Subcutaneous abdominal adipose tissue (tissue), 5 donors: Measurements from ENCODE around the gene GREB1L.

Source experiments
- H3K27ac ChIP-seq: one replicate; pipeline ENCODE4 v1.7.0; 2013; ENCODE audit warnings: low read depth, mild to moderate bottlenecking, inconsistent platforms, low read length, moderate library complexity
- H3K27me3 ChIP-seq, 5 donors: one replicate each; pipeline ENCODE4 v1.7.0; 2013; ENCODE audit warnings: low read length in 5 of 5, inconsistent platforms in 1 of 5; ENCODE audit not compliant: control insufficient read depth in 5 of 5, insufficient read depth in 4 of 5
- H3K36me3 ChIP-seq, 5 donors: one replicate each; pipeline ENCODE4 v1.7.0; 2013; ENCODE audit warnings: low read length in 5 of 5; ENCODE audit not compliant: control insufficient read depth in 5 of 5, insufficient read depth in 5 of 5
- H3K4me1 ChIP-seq, 5 donors: one replicate each; pipeline ENCODE4 v1.7.0; 2013; ENCODE audit warnings: low read length in 5 of 5, mild to moderate bottlenecking in 3 of 5, moderate library complexity in 1 of 5; ENCODE audit not compliant: control insufficient read depth in 5 of 5, insufficient read depth in 5 of 5
- H3K4me3 ChIP-seq, 5 donors: one replicate each; pipeline ENCODE4 v1.7.0; 2013; ENCODE audit warnings: low read length in 5 of 5, low read depth in 1 of 5
- H3K9ac ChIP-seq, 5 donors: one replicate each; pipeline ENCODE4 v1.7.0; 2013; ENCODE audit warnings: low read length in 5 of 5, mild to moderate bottlenecking in 4 of 5, moderate library complexity in 3 of 5
- H3K9me3 ChIP-seq, 5 donors: one replicate each; pipeline ENCODE4 v1.7.0; 2013; ENCODE audit warnings: low read length in 5 of 5; ENCODE audit not compliant: control insufficient read depth in 5 of 5
- donor health status: healthy.
- donor health status: healthy.
- donor health status: healthy.
- donor health status: healthy.
- donor health status: healthy.

The GREB1L gene

DNA sequence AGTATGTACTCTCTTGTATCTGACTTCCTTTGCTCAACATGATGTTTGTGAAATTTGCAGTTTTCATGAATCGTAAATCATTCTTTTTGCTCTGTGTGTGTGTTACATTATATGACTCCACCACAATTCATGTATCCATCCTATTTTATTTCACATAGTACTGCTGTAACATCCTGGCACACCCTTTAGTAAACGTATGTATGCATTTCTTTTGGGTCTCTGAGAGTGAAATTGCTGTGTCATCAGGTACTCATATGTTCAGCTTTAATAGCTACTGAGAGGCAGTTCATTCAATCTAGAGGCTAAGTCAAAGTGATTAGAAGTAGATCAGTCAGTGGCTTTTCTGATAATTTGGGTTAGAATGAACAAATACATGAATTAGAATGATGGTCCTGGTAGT is 239.7 kb downstream of the GREB1L start:
- Histone ChIP-seq H3K9ac (no peak overlapping the region), H3K27ac (no peak overlapping the region), H3K27me3 (no peaks in the 10 kb centered on the region), H3K36me3 (no peaks in the 10 kb centered on the region), H3K4me3 (no peak overlapping the region), H3K9me3 (no peaks in the 10 kb centered on the region), H3K4me1 (no peaks in the 10 kb centered on the region)

GRCh38 chr18:21483051-21483450 is 241.0 kb downstream of the GREB1L start:
- Histone ChIP-seq H3K27me3 (no peaks in the 10 kb centered on the region), H3K9me3 (no peaks in the 10 kb centered on the region), H3K36me3 (no peaks in the 10 kb centered on the region), H3K4me1 (no peaks in the 10 kb centered on the region), H3K27ac (no peak overlapping the region), H3K4me3 (no peak overlapping the region), H3K9ac (no peak overlapping the region)

- no peaks in the 10 kb centered on the region for H3K27me3 ChIP-seq
- no peaks in the 10 kb centered on the region for H3K9me3 ChIP-seq
- H3K27ac ChIP-seq, result no peak overlapping the region
- no peak overlapping the region for H3K4me3 ChIP-seq
- H3K36me3 ChIP-seq, result peaks cover 0 to 2% (median 0%) of the 10 kb centered on the region in 5 donors
- no peak overlapping the region for H3K9ac ChIP-seq
- H3K4me1 ChIP-seq, result no peaks in the 10 kb centered on the region
Measured at GRCh38 chr18:21484851-21485636, 243.0 kb downstream of the GREB1L start.

DNA sequence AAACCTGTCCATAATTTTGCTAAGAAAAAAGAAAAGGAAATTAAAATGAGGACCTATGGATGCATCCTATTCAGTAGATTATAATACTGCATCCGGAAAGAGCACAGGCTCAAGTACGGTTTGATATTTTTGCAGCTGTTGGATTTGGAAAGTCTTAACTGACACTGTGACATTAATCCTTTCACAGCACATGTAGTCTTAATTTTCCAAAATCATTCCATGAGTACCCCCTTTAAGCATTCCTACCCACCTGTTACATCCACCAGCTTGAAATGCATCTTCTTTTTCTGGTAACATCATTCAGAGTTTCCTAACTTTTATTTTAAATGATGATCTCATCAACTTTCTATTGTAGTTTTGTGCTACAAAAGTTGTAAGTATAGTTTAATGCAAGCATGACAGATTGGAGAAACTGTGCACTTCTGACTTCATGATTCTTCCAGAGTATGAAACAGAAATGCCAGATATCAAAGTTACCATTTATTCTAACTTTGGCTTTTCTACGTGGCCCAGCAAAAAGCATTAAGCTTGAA is 244.9 kb downstream of the GREB1L start:
- Histone ChIP-seq H3K27ac (no peak overlapping the region), H3K36me3 (peaks cover 0 to 2% (median 0%) of the 10 kb centered on the region in 5 donors), H3K27me3 (no peaks in the 10 kb centered on the region), H3K9ac (no peak overlapping the region), H3K9me3 (no peaks in the 10 kb centered on the region), H3K4me3 (no peak overlapping the region), H3K4me1 (no peaks in the 10 kb centered on the region)

GRCh38 chr18:21489119-21489750 is 247.2 kb downstream of the GREB1L start:
- no peak overlapping the region for H3K27ac ChIP-seq

DNA sequence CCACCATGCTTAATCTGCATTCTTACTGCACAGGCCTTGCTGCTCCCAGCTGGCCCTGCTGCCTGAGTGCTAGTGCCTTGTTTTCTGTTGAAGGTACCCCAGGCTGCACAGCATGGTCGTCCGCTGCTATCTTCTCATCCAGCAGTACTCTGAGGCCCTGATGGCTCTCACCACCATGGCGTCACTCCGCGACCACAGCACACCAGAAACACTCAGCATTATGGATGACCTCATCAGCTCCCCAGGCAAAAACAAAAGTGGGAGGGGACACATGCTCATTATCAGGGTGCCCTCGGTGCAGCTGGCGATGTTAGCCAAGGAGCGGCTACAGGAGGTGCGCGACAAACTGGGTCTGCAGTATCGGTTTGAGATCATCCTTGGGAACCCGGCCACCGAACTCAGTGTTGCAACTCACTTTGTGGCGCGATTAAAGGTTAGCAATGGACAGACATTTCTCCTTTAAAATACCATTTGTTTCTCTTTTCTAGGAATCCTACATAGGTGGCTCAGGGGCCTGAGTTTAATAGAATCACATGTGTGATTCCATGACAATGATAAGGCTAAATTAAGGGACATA is 248.0 kb downstream of the GREB1L start:
- Histone ChIP-seq H3K9ac (no peak overlapping the region), H3K27me3 (no peaks in the 10 kb centered on the region), H3K4me3 (no peak overlapping the region), H3K27ac (no peak overlapping the region), H3K9me3 (no peaks in the 10 kb centered on the region), H3K4me1 (no peaks in the 10 kb centered on the region), H3K36me3 (peaks cover 0 to 2% (median 0%) of the 10 kb centered on the region in 5 donors)

More at GRCh38 chr18:21489119-21489750, 247.2 kb downstream of the GREB1L start:
- Histone ChIP-seq H3K4me1 (no peaks in the 10 kb centered on the region), H3K9me3 (no peaks in the 10 kb centered on the region), H3K27me3 (no peaks in the 10 kb centered on the region), H3K36me3 (peaks cover 0 to 2% (median 0%) of the 10 kb centered on the region in 5 donors), H3K4me3 (no peak overlapping the region), H3K9ac (no peak overlapping the region)

- H3K4me1 ChIP-seq, result no peaks in the 10 kb centered on the region
- H3K27me3 ChIP-seq, result no peaks in the 10 kb centered on the region
- H3K4me3 ChIP-seq, result no peak overlapping the region
- H3K27ac ChIP-seq, result no peak overlapping the region
- no peaks in the 10 kb centered on the region for H3K9me3 ChIP-seq
- H3K36me3 ChIP-seq, result peaks cover 0 to 2% (median 0%) of the 10 kb centered on the region in 5 donors
- no peak overlapping the region for H3K9ac ChIP-seq
Measured at GRCh38 chr18:21490748-21491147, 248.7 kb downstream of the GREB1L start.

DNA sequence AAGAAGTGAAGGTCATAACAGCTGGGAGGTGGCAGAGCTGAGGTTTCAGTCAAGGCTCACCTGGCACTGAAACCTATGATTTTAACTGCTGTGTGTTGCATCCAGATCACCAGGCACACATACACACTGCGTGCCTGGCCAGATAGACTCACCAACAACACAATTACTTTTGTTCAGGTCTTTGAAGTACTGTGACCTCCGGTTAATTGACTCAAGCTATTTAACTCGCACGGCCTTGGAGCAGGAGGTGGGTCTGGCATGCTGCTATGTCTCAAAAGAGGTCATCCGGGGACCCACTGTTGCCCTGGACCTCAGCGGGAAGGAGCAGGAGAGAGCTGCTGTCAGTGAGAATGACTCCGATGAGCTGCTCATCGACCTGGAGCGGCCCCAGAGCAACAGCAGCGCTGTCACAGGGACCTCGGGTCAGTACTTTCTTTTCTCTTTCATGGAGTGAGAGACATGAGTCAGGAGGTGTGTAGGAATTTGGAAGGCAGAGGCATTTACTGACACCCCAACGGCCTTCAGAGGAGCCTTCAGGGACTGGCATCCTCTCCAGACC is 254.3 kb downstream of the GREB1L start:
- no peak overlapping the region for H3K9ac ChIP-seq
- H3K4me3 ChIP-seq, result no peak overlapping the region

DNA sequence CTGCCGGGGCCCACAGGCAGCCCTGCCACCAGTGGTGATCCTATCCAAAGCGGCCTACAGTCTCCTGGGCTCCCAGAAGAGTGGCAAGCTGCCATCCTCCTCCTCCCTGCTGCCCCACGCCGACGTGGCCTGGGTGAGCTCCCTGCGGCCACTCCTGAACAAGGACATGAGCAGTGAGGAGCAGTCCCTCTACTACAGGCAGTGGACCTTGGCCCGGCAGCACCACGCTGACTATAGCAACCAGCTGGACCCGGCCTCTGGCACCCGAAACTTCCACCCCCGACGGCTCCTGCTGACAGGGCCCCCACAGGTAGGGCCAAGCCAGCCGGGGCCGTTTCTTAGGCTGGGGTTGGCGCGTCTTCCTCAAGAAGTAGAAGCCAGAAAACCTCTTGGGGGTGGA is 258.0 kb downstream of the GREB1L start:
- Histone ChIP-seq H3K4me1 (no peaks in the 10 kb centered on the region), H3K36me3 (peaks cover 0 to 8% (median 2%) of the 10 kb centered on the region in 5 donors), H3K27ac (no peak overlapping the region), H3K9me3 (no peaks in the 10 kb centered on the region), H3K27me3 (no peaks in the 10 kb centered on the region), H3K9ac (no peak overlapping the region), H3K4me3 (no peak overlapping the region)

More for the DNA sequence above, 254.3 kb downstream of the GREB1L start:
- Histone ChIP-seq H3K9me3 (no peaks in the 10 kb centered on the region), H3K27me3 (no peaks in the 10 kb centered on the region), H3K4me1 (no peaks in the 10 kb centered on the region), H3K27ac (no peak overlapping the region), H3K36me3 (peaks cover 0 to 8% (median 2%) of the 10 kb centered on the region in 5 donors)

GRCh38 chr18:21502661-21503060 is 260.6 kb downstream of the GREB1L start:
- H3K4me1 ChIP-seq, result no peaks in the 10 kb centered on the region
- H3K9me3 ChIP-seq, result no peaks in the 10 kb centered on the region
- H3K9ac ChIP-seq, result peak overlapping the region in 1 of 5 donors; percentile 1
- no peak overlapping the region for H3K4me3 ChIP-seq
- H3K27me3 ChIP-seq, result no peaks in the 10 kb centered on the region
- peaks cover 0 to 9% (median 0%) of the 10 kb centered on the region in 5 donors for H3K36me3 ChIP-seq
- no peak overlapping the region for H3K27ac ChIP-seq
